RWPE2 (cell line): ENCODE measurements around the gene CXCL5.

Experiments used
- ATAC-seq: fragments of 200-7000 bp; cut with Tn5 transposase; 3 replicates; pipeline ENCODE4 v1.9.1; 2021; ENCODE audit warnings: low read depth
- DNase-seq: peaks from one replicate; pipeline ENCODE4 v3.0.0-alpha.2; 2020; ENCODE audit warnings: low spot score
- H3K27ac ChIP-seq: fragments of 450-650 bp; 2 replicates; pipeline ENCODE4 v1.5.1; 2017; ENCODE audit warnings: mild to moderate bottlenecking; ENCODE audit not compliant: poor library complexity, severe bottlenecking
- H3K27me3 ChIP-seq: fragments of 250-450 bp; sonication (Bioruptor Pico); 2 replicates; pipeline ENCODE4 v1.5.1; 2021; ENCODE audit warnings: mild to moderate bottlenecking, moderate library complexity; ENCODE audit not compliant: insufficient read depth, poor library complexity, severe bottlenecking
- H3K36me3 ChIP-seq: fragments of 250-450 bp; sonication (Bioruptor Pico); 2 replicates; pipeline ENCODE4 v1.5.1; 2020; ENCODE audit warnings: low read depth, mild to moderate bottlenecking, moderate library complexity
- H3K4me1 ChIP-seq: fragments of 250-450 bp; sonication (Bioruptor Pico); 2 replicates; pipeline ENCODE4 v1.5.1; 2021; ENCODE audit warnings: mild to moderate bottlenecking, moderate library complexity; ENCODE audit not compliant: insufficient read depth, poor library complexity, severe bottlenecking
- H3K4me3 ChIP-seq: fragments of 250-450 bp; sonication (Bioruptor Pico); 2 replicates; pipeline ENCODE4 v1.5.1; 2021; ENCODE audit warnings: mild to moderate bottlenecking, moderate library complexity; ENCODE audit not compliant: severe bottlenecking
- H3K9me3 ChIP-seq: fragments of 250-450 bp; sonication (Bioruptor Pico); 2 replicates; pipeline ENCODE4 v1.5.1; 2021; ENCODE audit warnings: mild to moderate bottlenecking, moderate library complexity; ENCODE audit not compliant: severe bottlenecking
- TF ChIP-seq, protein P1 (sequence below): fragments of 450-650 bp; IDR thresholded peaks from one replicate; pipeline ENCODE4 v1.5.1; 2017; ENCODE audit warnings: mild to moderate bottlenecking, moderate library complexity; ENCODE audit not compliant: poor library complexity, severe bottlenecking

Gene CXCL5

GRCh38 chr4:74009307-74009706 lies 10.8 kb upstream of the CXCL5 start:
- H3K4me3 ChIP-seq: no peak overlapping the region
- ATAC-seq (no peak), DNase-seq (no peak)
- H3K9me3 ChIP-seq: no peaks in the 10 kb centered on the region
- TF ChIP-seq, protein P1, sequence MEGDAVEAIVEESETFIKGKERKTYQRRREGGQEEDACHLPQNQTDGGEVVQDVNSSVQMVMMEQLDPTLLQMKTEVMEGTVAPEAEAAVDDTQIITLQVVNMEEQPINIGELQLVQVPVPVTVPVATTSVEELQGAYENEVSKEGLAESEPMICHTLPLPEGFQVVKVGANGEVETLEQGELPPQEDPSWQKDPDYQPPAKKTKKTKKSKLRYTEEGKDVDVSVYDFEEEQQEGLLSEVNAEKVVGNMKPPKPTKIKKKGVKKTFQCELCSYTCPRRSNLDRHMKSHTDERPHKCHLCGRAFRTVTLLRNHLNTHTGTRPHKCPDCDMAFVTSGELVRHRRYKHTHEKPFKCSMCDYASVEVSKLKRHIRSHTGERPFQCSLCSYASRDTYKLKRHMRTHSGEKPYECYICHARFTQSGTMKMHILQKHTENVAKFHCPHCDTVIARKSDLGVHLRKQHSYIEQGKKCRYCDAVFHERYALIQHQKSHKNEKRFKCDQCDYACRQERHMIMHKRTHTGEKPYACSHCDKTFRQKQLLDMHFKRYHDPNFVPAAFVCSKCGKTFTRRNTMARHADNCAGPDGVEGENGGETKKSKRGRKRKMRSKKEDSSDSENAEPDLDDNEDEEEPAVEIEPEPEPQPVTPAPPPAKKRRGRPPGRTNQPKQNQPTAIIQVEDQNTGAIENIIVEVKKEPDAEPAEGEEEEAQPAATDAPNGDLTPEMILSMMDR: no peak
- H3K4me1 ChIP-seq: peaks cover 25% of the 10 kb centered on the region
- no peak overlapping the region for H3K27ac ChIP-seq
- no peaks in the 10 kb centered on the region for H3K36me3 ChIP-seq
- no peaks in the 10 kb centered on the region for H3K27me3 ChIP-seq

DNA sequence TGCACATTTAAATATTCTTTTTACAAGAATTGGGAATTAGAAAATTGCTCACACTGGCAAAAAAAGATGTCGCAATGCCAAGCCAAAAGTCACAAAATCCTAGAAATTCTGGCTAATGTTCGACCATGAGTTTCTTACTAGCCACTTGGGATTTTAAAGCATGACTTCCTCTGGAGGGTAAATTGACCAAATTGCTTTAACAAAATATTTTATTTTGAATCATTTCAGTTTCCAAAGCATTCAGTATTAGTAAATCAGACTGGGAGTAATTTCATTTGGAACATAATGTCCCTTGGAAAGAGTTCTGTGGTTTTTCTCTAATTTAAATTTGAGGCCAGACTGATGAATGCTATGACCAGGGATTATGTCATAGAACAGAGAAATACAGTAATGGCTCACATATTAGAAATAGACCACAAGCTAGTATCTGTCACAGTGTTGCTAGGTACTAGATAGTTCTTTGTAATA lies 7.6 kb upstream of the CXCL5 start:
- H3K27ac ChIP-seq: peak overlapping the region; percentile 96
- H3K27me3 ChIP-seq: no peaks in the 10 kb centered on the region
- peaks cover 26% of the 10 kb centered on the region for H3K4me1 ChIP-seq
- TF ChIP-seq, protein P1: no peak
- H3K9me3 ChIP-seq: no peaks in the 10 kb centered on the region
- H3K36me3 ChIP-seq: no peaks in the 10 kb centered on the region
- DNase-seq: no peak
- peak; percentile 75; the same call in 2 of the 3 replicates for ATAC-seq
- H3K4me3 ChIP-seq: no peak overlapping the region

- no peak overlapping the region for H3K4me3 ChIP-seq
- TF ChIP-seq, protein P1: no peak
- H3K27me3 ChIP-seq: no peaks in the 10 kb centered on the region
- peak overlapping the region; percentile 96 for H3K27ac ChIP-seq
- no peaks in the 10 kb centered on the region for H3K9me3 ChIP-seq
- DNase-seq (no peak), ATAC-seq (peak; percentile 90)
- no peaks in the 10 kb centered on the region for H3K36me3 ChIP-seq
- H3K4me1 ChIP-seq: peaks cover 26% of the 10 kb centered on the region
Measured at GRCh38 chr4:74005528-74005927, 7.1 kb upstream of the CXCL5 start.

GRCh38 chr4:74004668-74005067 lies 6.2 kb upstream of the CXCL5 start:
- ATAC-seq (no peak), DNase-seq (no peak)
- no peaks in the 10 kb centered on the region for H3K27me3 ChIP-seq
- TF ChIP-seq, protein P1: no peak
- no peaks in the 10 kb centered on the region for H3K36me3 ChIP-seq
- peaks cover 26% of the 10 kb centered on the region for H3K4me1 ChIP-seq
- no peaks in the 10 kb centered on the region for H3K9me3 ChIP-seq
- peak overlapping the region; percentile 96 for H3K27ac ChIP-seq
- no peak overlapping the region for H3K4me3 ChIP-seq

GRCh38 chr4:74000301-74000700 lies 1.8 kb upstream of the CXCL5 start:
- no peak overlapping the region for H3K27ac ChIP-seq
- TF ChIP-seq, protein P1: no peak
- H3K9me3 ChIP-seq: no peaks in the 10 kb centered on the region
- no peak for DNase-seq
- no peak for ATAC-seq
- H3K27me3 ChIP-seq: no peaks in the 10 kb centered on the region
- peaks cover 11% of the 10 kb centered on the region for H3K4me1 ChIP-seq
- H3K36me3 ChIP-seq: no peaks in the 10 kb centered on the region
- no peak overlapping the region for H3K4me3 ChIP-seq
